Measurements from ENCODE around the gene ZFAND2A.

- TF ChIP-seq CTCF (IDR thresholded peaks at IDR 0.05) (no peak), HOXA7 (CRISPR knock-in tag; IDR thresholded peaks at IDR 0.05) (no peak), RCOR1 (IDR thresholded peaks at IDR 0.05; ENCODE audit: low read depth, low read length) (no peak), BHLHE40 (IDR thresholded peaks at IDR 0.05; ENCODE audit: low read depth, low read length) (no peak), POLR2A (IDR thresholded peaks at IDR 0.05; ENCODE audit: low read length) (no peak), EHMT2 (IDR thresholded peaks at IDR 0.05; ENCODE audit: low read depth) (no peak), EP300 (IDR thresholded peaks at IDR 0.05) (no peak), CEBPB (IDR thresholded peaks at IDR 0.05) (no peak), MYC (IDR thresholded peaks at IDR 0.05; ENCODE audit: borderline replicate concordance, low read length) (no peak), PHF8 (IDR thresholded peaks at IDR 0.05; ENCODE audit: borderline replicate concordance, low read depth) (no peak)
These were observed 48.8 kb downstream of the ZFAND2A start for GRCh38 chr7:1111156-1111555.
